Eye (tissue), 1 donor: ENCODE data around the gene RHBDD1.

Source experiments
- DNase-seq: peaks from one replicate; pipeline ENCODE4 v3.0.0-alpha.2; 2015

The RHBDD1 gene

DNA sequence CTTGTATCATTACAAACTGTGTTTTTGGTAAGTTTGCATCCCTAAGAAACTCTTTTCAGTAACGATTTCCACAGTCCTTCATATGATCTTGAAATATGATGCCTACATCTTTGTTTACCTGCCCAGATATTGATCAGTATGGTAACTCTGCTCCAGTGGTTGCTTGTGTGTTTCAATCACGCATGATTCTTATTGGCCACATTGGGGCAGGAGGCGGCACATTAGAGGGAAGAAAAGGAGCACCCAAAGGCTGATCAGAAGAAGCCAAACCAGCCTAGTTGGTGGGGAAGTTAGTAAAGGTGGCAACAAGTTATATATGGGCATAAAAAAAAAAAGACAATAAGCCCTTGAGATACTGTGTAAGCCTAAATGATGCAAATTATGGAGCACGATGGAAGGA is 158.9 kb downstream of the RHBDD1 start:
- DNase-seq = no peak

DNA sequence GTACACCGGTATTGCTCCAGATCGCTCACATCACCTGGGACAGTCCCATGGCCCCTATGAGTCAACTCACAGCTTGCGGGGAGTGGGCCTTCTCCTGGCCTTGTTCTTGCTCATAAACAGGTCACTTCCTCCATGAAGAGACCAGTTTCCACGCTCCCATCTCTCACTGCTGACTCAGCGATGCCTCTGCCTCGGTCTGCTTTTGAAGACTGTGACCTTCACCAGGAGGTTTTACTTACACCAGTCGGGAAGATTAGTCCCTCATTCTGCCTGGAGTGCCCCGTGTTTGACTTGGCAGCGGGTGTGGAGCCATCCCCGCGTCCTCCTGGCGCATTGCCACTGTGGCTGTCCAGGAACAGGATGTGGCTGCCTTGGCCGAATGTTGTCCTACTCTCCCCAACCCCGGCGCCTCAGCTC is 159.8 kb downstream of the RHBDD1 start:
- DNase-seq = no peak

DNA sequence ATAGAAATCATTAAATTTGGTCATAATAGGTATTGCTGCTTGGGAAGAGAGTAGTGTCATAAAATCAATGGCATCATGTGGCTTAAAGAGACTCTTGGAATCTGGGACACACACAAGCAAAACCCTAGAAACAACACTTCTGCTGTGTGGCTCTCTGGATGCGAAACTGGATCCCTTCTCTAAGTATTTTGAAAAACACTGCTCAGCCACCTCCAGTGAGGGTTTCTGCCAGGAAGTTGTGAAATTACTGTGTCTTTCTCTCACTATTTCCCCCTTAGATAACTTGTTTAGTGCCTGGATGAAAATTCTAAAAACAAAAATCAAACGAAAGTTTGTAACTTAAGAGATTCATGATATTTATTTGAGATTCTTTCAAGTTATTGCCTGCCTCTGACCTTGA is 163.8 kb downstream of the RHBDD1 start:
- DNase-seq = no peak

DNA sequence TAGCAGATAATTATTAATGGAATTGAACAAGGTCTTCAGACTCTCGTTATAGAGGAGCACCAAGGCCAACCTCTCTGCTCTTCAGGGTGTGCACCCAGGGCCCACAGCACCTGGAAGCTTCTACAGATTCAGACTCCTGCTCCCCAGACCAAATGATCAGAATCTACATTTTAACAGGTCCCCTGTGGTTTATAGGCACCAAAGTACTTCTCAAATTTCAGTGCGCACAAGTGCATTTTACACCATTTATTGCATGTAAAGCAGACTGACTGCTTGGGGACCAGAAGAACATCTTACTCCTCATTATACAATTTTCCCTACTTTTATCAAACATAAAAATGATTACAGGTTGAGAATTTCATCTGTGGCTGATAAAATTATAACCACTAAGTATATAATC is 164.3 kb downstream of the RHBDD1 start:
- DNase-seq = no peak

DNA sequence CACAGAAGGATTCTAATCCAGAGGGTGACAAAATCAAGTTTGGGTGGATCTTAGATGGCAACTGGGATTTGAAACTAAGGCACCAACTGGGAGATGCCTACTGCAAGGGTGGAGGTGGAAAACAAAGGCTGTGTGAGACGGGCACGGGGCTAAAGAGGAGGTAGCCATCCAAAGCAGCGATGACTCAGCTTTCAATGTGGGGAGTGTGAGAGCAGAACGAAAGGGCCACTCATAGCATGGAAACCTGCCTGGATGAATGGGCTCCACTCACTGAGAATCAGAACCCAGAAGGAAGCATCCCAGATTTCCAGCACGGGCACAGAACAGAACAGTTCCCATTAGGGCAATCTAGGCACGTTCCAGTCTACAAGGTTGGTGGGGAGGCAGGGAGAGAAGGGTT is 168.6 kb downstream of the RHBDD1 start:
- DNase-seq = no peak

DNA sequence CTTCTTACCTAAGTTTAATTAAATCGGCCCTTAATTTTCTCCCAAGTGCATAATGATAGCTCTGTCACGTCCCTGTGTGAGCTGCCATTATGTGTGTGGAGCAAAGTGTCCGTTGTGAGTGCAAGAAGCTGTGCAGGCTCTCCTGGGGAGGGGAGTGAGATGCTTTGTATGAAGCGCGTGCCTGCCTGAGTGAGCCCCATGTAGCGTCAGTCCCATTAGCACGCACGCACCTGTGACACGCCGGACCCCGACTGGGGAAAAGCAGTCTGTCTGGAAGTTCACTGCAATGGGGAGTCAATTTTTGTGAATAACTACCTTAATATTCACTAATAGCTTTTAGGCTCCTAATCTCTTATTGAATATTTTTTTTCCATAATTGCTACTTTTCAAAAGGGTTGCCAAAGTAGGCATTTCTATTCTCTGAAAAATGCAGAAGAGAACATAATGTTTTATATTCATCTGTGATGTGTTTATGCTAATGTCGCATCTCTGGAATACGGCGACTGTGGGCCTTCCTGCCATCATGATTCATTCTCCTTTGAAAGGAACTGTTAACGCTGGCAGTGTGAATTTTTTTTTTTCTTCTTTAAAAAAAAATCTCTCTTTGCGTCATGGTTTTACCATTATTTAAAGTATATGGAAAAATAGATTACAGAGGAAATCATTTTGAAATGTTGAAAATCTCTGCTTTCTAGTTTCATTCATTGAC is 170.5 kb downstream of the RHBDD1 start:
- peak; percentile 70 for DNase-seq

DNA sequence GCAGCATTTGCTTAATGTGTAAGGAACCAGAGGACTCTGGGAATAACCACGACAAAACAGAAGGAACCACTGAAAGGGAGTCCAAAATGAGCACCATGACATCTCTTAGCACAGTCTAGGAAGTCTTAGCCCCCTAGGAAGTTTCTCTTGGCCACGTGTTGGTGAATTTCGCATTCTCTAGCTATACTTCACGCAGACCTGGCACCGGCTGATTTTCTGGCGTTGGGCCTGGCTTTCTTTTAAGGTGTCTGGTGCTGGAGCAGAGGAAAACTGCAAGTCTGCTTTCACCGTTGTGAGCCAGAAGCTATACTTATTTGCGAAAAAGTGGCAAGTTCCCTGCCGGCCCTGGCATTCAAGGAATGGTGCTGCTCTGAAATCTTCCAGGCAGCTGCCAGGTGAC is 171.3 kb downstream of the RHBDD1 start:
- no peak for DNase-seq

DNA sequence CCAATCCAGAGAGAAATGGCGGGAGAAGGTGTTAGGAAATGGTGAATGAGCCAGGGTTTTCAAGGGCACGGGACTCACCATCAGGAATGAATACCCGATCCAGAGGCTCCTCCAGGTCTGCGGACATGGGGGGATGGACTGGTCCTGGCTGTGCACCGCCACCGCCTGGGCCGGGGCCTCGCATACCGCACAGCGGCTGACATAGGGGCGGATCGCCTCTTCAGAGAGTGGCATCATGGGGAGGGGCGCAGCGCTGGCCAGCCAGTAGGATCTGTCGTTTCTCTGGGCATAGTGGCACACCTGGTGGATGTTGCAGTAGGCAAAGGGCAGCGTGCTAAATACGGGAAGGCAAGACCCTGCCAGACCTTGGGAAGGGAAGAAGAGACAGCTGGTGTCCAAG is 172.1 kb downstream of the RHBDD1 start:
- no peak for DNase-seq

DNA sequence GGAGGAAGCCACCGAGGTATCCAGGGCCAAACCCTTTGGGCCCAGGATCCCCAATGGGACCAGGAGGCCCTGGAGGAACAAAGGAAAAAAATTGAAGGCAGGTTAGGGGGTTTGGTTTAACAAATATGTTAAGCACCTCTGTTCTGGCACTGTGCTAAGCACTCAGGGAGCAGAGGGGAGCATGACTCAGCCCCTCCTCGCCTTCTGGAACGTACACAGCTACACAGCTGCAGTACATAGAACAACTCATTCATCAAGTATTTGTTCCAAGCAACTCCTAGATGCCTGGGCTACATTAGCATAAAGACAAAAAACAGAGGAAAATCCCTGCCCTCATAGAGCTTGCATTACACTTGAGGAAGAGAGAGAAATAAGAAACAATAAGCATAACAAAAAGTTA is 174.6 kb downstream of the RHBDD1 start:
- no peak for DNase-seq

DNA sequence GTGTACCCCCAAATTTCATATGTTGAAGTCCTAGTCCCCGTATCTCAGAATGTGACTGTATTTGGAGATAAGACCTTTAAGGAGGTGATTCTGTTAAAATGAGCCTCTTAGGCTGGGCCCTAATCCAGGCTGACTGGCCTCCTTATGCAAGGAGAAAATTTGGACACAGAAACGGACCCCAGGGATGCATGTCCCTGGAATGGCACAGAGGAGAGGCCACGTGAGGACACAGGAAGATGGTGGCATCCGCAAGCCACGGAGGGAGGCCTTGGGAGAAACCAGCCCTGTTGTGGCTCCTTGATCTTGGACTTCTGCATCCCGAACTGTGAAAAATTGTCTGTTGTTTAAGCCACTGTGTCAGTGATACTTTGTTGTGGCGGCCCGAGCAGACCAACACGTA is 177.5 kb downstream of the RHBDD1 start:
- no peak for DNase-seq

DNA sequence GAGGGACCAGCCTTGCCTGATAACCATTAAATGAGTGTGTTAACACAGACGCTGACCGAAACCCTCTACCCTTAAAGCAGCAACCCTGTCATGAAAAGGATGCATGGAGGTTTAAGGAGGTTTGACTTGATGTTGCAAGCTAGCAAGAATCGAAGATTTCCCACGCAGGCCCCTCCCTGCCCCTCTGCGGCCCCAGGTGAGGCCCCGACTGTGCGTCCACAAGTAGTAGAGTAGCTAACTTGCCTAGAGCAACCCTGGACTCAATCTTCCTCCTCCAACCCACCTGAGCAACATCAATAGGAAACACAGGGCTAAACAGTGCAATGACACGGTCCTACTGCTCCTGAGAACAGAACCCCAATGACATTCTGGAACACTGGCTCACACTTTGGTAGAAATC is 178.0 kb downstream of the RHBDD1 start:
- DNase-seq = no peak

DNA sequence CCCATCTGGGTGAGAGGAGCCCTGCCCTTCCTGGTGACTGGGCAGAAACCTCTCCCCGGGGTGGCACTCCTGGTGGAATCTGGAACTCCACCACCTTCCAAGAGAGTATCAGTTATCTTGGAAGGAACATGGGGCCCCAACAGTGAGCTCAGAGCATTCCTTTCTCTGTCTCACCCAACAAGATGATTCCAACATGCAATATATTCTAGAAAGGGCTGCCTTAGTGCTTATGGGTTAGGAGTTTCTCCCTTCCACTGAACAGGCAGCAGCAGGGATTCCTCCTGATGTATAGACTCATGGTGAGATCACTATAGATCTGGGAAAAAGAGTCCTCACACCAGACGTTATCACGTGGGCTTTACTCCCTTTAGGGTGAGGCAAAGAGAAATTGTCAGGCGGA is 181.0 kb downstream of the RHBDD1 start:
- no peak for DNase-seq

DNA sequence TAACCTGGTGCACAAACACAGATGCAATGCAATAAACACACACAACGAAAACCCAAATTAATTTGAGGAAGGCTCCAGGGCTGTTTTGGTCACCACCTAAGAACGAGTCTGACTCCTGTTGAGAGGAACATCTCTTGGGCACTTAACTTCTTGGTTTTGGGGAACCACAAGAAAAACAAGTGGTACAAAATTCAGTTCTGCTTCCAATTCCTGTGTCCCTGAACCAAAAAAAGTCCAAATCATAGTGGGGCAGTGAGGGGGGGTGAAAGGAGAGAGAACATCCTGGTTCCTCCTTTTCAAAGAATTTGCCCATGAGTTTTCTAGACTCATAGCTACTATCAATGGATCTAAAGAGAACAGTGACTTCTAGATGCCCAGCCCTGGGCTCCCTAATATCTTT is 184.6 kb downstream of the RHBDD1 start:
- no peak for DNase-seq

DNA sequence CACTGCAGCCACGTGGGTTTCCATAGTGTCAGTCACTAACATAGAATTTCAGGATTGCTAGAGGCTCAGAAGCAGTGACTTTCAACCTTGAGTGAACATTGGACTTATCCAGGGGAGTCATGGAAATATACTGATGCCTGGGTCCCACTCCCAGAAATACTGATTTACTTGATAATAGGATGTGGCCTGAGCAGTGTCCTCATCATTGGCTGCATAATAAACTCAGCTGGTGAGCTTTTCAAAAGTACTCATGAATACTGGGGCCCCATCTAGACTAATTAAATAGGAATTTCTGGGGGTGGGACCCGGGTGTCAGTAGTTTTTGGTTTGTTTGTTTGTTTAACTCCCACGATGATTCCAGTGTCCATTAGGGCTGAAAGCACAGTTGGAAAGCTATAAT is 186.8 kb downstream of the RHBDD1 start:
- DNase-seq = no peak

DNA sequence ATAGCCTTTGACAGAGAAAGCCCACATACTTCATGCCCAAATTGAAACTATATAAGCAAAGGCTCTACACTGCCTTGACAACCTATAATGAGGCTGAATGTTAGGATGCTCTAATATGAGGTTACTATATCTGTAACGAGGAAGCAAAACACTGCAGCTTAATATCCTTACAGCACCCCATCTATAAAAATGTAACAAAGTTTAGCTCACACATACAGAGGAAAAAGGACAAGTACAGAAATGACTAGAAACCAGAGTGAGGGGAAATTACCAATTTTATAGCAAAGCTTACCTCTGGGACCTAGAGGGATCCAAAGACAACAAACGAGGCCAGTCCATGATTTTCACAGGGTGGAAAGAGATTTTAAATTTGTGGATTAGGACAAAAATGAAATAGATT is 189.7 kb downstream of the RHBDD1 start:
- no peak for DNase-seq

DNA sequence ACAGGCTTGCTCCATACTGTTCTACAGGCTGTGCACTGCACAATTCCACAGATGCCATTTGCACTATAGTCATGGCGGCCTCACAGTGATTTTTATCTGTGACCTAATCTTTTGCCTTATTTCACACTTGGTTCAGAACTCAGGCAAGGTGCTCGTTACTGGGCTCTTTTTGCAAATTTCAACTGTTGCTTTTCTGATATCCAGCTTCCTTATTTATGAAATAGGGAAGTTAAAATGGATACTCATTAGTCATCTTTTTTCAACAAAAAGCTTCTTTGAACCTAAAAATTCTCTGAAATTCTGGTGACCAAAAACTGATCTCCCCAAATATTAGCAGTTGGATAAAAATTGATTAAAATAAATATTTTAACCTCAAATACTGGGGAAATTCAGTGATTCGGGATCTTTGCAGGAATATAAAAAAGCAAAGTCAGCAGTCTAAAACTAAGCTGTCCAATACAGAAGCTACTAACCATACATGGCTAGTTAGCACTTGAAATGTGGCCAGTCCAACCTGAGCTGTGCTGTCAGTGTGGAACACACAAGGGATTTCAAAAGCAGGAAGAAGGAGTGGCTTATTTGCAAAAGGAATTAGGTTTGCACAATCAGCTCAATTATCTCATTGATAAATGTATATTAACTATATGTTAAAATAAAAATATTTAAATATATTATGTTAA is 193.7 kb downstream of the RHBDD1 start:
- DNase-seq = no peak

DNA sequence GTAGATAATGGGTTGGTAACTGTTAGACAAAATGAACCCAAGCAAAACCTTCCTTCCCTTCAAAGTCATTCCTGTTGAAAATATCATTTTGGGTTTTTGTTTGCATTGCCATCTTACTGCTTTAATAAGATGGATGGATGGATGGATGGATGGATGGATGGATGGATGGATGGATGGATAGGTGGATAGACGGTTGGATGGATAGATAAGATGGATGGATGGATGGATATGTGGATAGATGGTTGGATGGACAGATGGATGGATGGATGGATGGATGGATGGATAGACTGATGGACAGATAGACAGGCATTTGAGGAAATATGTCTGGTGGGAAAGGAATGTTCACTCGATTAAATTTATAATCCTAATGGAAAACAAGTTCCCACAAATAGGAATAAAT is 194.9 kb downstream of the RHBDD1 start:
- DNase-seq = no peak

DNA sequence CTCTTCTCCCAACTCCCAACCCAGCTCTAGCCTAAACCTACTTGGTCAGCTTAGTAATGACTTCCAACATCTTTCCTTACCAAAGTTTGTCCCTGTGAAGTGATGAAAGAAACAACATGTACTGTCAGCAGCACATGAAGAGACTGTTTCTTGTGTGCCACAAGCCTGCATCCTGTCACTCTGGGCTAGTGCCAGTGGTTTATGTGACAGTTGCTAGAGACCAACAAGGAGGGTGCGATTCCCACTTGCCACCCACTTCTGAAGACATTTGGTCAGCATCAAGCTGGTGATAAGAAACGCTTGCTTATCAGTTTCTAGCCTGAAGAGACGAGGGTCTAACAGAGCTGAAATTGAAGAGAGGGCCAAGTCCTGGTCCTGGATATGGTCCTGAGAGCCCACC is 195.5 kb downstream of the RHBDD1 start:
- no peak for DNase-seq

DNA sequence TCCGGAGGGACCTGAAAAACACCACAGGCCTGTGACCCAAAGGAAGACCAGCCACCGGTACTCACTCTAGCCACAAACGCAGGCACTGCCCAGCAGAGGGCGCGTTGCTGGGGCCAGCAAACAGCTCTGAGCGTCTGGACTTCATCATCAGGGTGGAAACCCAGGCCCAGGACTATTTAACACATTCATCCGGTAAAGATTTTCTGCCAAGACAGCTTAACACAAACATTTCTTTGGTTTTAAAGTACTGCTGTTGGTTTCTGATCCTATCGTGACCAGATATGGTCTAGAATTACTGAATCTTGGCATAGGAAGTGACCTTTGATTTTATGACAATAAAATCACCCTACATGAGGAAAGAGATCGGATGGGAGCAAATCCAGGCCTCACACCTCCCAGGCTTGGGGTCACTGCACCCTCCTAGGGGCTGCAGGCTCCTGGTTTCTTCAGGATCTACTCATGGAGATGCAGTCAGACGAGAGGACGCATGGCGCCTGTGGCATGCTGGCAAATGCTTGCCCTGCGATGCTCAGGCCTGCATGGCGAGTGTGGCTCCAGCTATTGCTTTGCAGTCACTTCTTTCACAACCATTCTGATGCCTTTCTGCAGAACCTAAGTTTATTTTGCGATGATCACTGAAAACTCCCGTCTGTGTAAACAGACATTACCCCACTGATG is 197.8 kb downstream of the RHBDD1 start:
- DNase-seq = peak; percentile 39

DNA sequence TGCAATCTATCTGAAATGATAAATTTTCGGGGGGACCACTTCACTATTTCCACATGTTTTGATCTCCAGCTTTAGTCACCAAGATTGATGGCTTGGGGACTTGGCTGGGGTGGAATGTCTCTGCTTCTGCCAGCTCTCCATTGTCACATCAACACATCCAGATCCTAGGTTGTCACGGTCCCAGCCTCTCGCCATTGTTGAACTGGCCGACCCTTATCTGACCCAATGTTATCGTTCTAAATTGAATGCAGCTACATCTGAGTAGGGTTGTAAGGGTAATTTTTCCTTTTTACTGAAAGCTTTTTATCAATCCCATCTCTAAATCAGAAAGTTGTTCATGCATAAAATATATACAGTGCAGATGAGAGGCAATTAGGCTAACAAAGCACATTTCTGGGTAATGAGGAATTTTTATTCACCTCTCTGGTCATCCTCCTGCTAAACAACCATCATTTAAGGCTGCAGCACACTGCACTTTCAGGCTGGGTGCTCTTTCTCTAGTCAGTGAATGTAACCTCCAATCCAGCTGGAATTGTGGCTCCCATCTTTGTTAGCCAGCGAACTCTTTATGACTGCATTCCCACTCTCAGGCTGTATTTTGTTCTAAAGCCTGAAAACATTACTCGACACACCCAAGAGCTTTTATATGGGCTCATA is 200.0 kb downstream of the RHBDD1 start:
- peak; percentile 40 for DNase-seq

DNA sequence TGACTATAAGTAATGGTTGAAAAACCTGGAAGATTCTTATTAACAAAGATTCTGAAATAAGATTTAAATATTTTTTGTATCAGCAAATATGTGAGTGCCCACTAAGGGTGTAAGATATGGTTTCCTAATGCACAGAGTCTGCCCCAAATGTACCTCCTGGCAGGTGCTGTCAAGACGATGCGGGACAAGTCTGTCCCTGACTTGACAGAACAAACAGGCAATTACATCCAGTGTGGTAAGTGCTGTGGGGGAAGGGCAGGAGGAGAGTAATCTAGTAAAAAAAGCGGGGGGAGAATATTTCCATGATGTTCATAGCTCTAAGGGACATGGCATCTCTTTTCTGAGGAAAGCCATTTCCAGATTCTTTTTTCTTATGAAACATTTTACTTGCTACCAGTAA is 200.7 kb downstream of the RHBDD1 start:
- peak; percentile 25 for DNase-seq

DNA sequence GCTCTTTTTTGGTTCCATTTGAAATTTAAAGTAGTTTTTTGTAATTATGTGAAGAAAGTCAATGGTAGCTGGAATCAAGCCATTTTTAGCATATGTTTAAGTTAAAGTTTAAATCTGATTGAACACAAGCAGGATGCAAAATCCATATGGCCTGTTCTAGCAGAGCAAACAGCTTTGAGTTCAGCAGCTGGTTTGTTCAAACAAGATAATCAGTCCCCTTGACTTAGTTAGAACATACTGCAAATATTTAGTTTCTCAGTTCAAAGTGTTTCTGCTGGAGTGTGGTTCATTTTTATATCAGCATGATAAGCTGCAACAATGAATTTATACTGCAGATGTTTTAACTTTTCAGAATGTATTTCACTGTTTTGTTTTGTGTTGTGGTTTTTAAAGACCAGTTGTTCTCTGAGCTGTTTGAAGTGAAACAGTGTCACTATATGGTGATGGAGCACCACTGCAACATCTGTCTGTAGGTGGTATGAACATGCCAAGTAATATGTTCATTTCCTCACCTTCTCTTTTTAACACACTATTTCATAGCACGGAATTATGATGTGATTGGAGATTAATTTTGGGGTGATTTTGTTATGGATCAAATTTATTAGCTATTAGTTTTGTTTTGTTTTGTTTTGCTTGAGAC is 202.8 kb downstream of the RHBDD1 start:
- DNase-seq = peak; percentile 7

DNA sequence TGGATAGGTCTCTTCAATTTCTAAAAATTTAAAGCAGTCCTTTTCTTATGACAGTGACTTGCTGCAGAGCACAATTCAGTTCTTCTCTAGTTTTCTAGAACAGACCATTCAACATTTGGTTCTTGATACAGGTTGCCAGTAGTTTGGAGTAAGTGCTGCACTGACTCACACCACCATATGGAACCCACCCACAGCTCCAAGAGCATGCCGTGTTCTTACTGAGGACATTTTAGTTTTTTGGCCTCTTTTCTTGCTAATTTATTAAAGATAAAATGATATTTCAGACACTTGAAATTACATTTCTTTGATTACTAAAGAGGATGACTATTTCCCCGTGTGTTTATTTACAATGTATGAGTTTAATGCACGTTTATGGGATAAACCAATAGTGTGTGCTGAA is 208.1 kb downstream of the RHBDD1 start:
- DNase-seq = no peak
